UCSD-AML1 (cell line): ENCODE results near the gene INO80C.
A peak's percentile ranks its signal among the peaks of the same experiment; 100 is the strongest.
"Not testable (repeated sequence)": the region's sequence is repeated elsewhere in the genome, so short reads cannot be mapped to it uniquely, and the experiment has no call there.

ENCODE experiments used
- DNase-seq: peaks from one replicate; lab custom pipeline; 2025; ENCODE audit not compliant: unreplicated experiment; lab: John Stamatoyannopoulos, UW

INO80C gene

GRCh38 chr18:35463827-35464226 lies 33.9 kb downstream of the INO80C start:
- no peak for DNase-seq

- peak; percentile 68 for DNase-seq
These were observed 34.7 kb downstream of the INO80C start for GRCh38 chr18:35463050-35463449.

DNA sequence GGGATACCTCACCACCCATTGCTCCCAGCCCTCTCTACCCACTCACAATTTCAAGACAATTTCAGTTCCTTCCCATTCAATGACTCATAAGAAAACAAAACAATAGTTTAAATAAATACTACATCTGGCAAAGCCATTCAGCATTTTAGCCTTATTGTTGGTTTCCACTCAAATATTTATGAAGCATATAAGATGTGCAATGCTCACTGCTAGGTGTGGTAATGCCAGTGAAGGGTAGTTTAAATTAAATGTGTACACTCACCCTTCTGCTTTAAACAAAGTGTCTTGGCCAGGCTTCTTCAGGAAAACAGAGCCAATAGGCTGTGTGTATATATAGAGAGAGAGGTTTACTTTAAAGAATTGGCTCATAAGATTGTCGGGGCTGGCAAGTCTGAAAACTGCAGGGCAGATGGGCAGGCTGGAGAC lies 37.0 kb downstream of the INO80C start:
- DNase-seq: no peak

DNA sequence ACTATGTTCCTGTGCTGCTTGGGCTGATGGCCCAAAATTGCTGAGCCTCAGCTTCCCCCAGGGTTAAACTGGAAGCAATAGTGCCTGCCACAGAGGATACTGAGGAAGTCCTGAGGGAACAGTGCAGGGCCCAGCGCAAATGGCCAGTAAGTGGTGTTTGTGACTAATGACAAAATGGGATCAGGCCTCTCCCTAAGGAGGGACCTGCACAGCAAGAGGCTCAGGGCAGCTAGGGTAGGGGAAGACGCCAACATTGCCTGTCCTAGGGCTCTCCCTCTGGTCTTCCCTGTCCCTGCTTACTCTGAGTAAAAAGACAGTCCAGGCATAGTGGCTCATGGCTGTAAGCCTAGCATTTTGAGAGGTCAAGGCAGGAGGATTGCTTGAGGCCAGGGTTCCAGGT lies 37.8 kb downstream of the INO80C start:
- DNase-seq: no peak

DNA sequence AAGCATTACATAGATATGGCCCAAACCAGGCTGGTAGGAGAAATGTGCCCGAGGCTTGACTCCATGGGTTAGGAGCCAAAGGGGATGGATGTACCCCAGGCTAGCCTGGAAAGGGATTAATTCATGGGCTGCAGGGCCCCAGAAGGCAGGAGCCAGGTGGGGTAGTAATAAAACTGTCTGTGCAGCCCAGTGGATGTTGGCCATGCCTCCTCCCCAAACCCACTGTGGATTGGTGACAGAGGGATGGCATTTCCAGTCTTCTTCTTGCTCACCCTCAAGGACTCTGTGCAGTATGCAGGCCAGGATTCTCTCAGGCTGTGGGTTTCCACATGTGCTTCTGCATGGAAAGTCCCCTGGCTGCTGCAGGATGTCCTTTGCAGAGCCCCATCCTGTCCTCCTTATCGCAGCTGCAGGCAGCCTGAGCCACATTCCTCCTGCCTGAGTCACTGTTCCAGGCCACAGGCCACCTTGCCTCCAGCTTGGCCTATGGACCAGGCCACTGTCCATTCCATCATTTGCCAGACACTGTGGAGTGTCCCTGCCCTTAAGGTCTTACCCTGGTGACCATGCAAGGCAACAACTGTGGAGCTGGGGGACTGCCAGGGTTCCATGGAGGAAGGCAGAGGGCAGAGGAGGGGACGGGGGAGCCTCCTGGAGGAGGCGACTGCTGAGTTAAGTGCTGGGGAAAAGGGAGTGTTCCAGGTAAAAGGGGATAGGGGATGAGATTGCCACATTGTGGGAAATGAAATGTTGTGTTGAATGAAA lies 38.9 kb downstream of the INO80C start:
- DNase-seq: peak; percentile 82

GRCh38 chr18:35458271-35458670 lies 39.5 kb downstream of the INO80C start:
- DNase-seq: no peak

- DNase-seq: no peak
These were observed 40.5 kb downstream of the INO80C start for GRCh38 chr18:35457140-35457704.

DNA sequence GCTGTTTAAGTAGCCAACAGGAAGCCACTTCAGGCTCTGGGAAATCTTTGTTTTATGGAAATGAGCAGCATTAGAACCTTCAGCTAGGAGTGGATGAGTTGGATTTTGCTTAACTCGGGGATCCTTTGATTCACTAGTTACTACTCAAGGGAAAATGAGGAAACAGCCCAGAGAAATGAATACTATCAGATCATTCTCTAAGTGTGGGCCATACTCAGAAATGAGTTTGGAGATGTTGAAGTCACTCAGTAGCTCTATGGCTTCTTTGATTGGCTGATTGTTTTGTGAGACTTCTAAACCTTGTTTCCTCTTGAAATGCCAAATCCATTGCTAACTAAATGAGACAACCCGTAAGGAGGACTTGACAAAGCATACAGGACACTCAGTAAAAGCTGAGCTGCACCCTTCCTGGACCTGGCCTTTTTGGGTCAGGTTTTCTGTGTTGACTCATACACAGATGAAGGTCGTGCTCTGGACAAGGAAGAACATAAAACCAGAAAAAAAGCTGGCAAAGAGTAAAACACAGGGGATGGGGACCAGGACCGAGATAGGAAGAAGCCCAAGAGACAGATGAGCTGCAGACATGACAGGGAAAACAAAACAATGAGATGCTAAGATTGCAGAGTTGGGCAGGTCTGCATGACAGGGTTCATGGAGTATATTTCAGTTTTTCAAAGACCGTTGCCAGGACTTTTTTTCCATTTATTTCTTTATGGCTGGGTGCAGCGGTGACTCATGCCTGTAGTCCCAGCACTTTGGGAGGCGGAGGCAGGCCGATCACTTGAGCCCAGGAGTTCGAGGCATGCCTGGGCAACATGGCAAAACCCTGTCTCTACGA lies 41.6 kb downstream of the INO80C start:
- no peak for DNase-seq

GRCh38 chr18:35454803-35455202 lies 43.0 kb downstream of the INO80C start:
- no peak for DNase-seq

- DNase-seq: not testable (repeated sequence)
These were observed 44.7 kb downstream of the INO80C start for GRCh38 chr18:35453065-35453464.

GRCh38 chr18:35451916-35452315 lies 45.8 kb downstream of the INO80C start:
- DNase-seq: no peak

DNA sequence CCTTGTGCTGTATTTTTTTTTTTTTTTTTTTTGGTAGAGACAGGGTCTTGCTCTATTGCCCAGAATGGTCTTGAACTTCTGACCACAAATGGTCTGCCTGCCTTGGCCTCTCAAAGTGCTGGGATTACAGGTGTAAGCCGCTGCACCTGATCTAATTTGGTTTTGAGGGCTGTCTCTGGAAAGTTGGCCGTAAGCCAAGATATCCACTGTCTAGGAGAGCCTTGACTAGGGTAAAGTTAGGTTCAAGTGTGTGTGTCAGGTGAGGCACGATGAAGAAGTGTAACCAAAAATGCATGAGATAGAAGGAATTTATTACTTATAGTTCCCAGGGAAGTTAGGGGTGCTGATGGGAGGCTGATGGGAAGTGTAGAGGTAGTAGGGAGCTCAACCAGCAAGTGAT lies 46.7 kb downstream of the INO80C start:
- DNase-seq: no peak

- no peak for DNase-seq
These were observed 53.1 kb downstream of the INO80C start for GRCh38 chr18:35444636-35445035.

DNA sequence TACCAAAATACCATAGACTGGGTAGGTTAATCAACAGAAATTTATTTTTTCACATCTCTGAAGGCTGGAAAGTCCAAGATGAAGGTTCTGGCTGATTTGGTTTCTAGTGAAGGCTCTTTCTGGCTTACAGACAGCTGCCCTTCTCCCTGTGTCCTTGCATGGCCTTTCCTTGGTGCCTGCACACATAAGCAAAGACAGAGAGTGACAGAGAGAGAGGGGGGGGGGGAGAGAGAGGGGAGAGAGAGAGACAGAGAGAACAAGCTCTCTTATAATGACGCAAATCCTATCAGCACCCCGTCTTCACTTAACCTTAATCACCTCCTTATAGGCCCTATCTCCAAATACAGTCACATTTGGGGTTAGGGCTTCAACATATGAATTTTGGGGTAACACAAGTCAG lies 53.9 kb downstream of the INO80C start:
- DNase-seq: no peak

DNA sequence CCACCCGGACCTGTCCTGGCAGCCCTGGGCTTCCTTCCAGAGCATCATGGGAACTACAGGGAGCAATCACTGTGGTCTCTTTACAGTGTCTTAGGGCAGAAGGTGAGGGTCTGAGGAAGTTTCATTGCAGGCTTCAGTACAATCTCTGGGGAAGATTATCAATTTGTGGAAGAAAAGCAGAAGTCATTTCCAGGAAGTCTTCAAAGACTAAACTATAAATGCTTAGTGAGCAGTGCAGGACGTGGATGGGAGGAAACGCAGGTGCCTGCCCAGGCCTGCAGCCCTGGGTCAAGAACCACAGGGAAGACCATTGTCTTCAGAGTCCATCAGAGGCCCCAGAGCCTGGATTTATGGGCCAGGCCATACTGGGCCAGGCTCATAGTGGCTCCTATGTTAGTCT lies 54.3 kb downstream of the INO80C start:
- DNase-seq: peak; percentile 29

DNA sequence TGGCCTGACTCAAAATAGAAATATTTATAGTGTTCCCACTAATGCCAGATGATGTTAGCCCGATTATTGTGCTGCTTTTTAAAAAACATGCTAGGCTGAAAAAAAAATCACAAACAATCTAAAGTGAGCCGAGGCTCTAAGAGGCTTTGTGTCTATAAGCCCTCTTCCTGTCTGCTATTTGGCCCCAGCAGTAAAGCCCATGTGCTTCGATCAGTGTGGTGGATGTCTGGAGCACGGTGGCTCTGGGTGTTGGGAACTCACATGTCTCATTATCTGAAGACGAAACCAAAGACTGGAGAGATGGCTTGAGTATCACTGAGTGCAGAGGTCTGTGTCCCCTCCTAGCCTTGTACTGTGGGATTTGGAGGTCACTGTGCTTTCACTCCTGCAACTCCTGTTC lies 55.1 kb downstream of the INO80C start:
- DNase-seq: no peak

GRCh38 chr18:35441857-35442595 lies 55.7 kb downstream of the INO80C start:
- DNase-seq: no peak

DNA sequence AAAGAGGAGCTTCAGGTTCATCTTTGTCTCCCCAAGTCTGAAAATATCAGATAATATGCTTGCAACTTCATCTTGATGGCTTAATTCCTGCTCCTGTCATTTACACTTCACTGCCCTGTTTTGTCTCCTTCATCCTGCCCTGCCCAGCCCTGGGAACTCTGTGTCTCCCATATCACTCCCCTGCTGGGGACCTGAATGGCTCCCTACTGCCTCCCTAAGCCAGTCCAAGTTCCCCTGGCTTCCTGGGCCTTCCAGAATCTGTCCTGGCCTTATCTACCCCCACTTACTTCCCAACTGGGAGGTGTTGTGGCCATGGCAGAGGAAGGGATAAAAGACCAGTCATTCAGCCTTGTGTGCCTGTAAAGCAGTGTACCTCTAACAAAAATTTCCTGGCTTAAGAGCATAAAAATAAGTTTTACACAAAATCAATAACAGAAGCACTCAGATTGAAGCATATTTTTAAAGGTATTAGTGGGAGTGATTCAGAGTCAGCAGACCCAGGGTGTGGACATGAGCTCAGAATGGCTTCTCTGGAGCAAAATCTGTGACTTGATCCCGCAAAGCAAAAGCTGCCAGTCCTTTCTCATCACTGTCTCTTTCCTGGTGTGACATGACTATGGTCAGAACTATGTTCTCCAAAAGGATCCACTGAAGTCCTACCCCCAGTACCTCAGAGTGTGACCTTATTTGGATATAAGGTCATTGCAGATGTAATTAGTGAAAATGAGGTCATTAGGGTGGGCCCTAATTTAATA lies 59.1 kb downstream of the INO80C start:
- no peak for DNase-seq

- DNase-seq: no peak
These were observed 59.9 kb downstream of the INO80C start for GRCh38 chr18:35437836-35438235.

DNA sequence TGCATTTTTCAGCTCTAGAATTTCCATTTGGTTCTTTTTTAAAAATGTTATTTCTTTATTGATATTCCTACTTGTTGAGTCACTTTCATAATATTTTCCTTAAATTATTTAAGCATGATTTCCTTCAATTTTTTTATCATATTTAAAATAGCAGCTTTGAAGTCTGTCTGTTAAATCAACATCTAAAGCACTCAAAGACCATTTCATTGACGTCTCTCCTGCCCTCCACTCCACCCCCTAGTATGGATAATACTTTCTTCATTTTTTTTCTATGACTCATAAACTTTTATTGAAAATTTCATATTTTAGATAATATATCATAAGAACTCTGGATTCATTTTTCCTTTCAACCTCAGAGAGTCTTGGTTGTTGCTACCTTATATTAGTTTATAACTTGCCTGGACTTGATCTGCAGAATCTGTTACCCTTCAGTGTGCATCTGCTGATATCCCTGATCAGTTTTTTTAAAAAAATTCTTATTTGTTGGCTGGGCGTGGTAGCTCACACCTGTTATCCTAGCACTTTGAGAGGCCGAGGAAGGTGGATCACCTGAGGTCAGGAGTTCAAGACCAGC lies 61.6 kb downstream of the INO80C start:
- no peak for DNase-seq
